Stimulated activated CD8-positive, alpha-beta memory T cell treated with anti-CD3 and anti-CD28 coated beads, Interleukin-7, amount 100 ng/mL, for 1 hour (primary cell): ENCODE results near the gene KIAA0825.
"Not testable (repeated sequence)": the region's sequence is repeated elsewhere in the genome, so short reads cannot be mapped to it uniquely, and the experiment has no call there.

Source experiments
- DNase-seq, 2 donors: peaks; one replicate each; pipeline ENCODE4 v3.0.0-alpha.2; 2020; ENCODE audit warnings: low read depth in 2 of 2

KIAA0825 gene

DNA sequence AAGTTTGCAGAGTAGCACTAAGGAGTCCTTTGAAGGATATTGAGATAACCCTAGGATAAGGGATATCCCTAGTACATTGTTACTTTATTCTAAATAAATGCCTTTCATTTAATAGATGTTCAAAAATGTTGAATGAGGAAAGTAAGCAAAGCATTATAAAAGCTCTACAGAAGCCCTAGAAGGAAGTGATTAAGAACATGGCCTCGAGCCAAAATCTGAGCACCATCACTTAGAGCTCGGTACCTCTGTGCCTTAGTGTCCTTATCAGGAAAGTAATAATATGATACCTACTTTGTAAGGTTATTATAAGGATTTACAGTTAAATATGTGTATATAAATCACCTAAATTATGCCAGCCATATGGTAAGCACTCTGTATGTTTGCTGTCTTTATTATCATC, 242.6 kb downstream of the KIAA0825 start:
- DNase-seq: no peak

DNA sequence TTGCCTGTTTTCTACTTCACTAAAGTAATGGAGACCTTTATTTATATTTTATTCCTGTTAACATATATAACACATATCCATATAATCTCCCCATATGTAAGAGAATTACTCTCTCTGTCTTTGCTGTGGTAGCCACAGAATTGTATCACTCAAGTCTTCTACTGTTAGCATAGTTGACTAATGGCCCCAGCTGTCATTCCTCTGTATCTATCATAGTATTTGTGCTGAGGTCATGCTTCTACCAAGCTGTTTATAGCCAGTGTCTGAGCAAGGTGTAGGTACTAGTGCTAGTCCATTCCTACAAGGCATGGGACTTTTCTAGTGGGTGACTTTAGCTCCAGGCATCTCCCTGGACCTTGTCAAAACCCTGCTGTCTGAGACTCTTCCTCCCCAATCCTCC, 244.1 kb downstream of the KIAA0825 start:
- no peak for DNase-seq

DNA sequence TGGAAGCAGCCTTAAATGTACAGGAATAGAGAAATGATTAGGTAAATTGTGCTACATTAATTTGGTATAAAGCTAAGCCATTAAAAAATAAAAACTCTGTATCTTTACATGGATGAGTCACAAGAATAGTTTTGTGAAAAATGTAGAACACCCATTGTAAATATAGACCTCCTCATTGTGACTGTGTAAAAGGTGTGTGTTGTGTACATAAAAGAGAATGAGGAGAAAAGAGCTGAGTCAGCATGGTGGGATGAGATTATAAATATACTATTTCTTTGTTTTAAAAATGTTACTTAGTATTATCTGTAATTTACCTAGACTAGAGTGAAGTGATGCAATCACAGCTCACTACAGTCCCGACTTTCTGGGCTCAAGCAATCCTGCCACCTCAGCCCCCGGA, 250.5 kb downstream of the KIAA0825 start:
- DNase-seq: no peak

DNA sequence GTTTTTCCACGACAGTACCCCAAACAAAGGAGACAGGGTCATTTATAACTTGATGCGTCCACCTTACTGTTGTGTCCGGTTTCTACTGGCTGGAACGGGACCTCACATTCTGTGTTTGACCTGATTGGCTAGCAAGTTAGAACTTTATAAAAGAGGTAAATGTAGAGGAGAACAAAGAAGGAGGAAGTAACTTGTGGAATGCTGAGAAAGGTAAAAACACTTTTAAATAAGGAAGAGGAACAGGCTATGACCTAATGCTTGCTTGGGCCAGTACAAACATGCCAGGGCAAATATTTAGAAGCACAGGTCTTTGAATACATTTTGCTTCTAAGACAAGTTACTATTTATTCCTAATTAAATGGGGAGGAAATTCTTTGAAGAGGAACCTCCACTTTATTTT, 251.6 kb downstream of the KIAA0825 start:
- no peak for DNase-seq

DNA sequence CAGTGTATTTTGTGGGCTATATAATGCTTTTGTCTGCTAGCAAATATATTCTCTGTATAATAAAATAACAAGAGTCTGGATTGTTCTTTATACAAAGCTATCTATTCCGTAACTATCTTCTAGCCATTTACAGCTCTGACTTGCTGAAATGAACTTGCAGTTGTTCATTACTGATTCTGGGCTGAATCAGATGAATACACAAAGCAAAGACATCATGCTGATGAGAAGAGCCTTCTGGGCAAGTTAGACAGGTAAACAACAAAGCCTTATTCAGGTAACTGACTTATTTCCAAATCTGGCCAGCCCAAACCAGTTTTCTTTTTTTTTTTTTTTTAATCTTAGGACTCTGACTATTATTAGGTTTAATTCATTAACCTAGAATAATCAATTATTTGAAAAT, 255.5 kb downstream of the KIAA0825 start:
- no peak for DNase-seq

DNA sequence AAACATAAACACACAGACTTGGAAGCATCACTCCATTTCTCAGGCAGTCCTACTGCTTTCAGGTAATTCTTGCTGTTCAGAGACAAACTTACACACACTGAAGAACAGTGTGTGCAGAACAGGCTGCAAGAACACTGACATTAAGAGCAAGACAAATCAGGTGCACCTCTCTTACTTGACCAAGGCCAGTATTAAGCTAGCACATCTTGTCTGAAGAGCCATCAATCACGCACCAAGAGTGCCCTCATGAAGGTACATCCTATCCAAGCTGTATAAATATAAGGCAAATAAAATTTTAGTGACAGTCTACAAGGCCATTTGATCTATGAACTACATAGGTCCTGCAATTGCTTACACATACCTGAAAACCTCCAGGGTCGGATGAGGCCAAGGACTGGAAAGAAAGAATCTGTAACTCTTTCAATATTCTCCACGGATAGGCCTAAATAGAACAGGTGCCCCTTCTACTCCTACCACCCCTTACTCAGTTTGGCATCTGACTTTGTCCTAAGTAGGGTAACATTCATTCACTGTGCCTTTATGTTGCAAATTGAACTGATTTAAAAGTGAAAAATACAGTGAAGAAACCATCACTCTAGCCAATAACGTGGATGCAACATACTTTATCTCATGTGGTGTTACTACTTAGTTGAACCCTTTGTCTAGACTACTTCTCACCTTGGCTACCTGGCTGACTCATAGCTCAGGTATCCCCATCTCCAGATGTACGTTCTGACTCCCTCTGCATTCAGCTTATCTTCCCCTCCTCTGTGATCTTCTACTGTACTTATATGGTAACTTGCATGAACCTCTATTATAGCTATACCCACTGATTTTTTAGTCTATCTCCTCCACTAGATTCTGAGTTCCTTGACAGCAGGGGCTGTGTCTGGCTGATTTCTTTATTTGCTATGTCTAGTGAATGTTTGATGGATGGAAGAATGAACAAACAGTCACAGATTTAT, 256.3 kb downstream of the KIAA0825 start:
- DNase-seq: no peak

DNA sequence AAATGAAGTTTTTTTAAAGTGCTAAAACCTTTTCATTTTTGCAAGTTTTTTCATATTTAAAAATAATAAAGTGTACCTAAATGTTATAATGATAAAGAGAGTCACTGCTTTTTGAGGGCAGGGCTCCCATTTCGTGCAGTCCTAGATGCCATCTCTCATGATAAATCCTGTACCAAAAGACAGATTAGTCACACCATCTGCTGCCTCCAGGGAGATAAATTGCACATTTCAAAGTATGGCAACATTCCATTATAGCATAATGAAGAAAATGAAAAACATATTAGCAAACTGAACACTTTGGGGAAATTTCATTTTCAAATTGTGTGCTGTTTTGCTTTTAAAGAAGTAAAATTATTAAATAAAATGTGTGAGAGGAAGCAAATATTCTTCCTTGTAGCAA, 257.2 kb downstream of the KIAA0825 start:
- DNase-seq: no peak

DNA sequence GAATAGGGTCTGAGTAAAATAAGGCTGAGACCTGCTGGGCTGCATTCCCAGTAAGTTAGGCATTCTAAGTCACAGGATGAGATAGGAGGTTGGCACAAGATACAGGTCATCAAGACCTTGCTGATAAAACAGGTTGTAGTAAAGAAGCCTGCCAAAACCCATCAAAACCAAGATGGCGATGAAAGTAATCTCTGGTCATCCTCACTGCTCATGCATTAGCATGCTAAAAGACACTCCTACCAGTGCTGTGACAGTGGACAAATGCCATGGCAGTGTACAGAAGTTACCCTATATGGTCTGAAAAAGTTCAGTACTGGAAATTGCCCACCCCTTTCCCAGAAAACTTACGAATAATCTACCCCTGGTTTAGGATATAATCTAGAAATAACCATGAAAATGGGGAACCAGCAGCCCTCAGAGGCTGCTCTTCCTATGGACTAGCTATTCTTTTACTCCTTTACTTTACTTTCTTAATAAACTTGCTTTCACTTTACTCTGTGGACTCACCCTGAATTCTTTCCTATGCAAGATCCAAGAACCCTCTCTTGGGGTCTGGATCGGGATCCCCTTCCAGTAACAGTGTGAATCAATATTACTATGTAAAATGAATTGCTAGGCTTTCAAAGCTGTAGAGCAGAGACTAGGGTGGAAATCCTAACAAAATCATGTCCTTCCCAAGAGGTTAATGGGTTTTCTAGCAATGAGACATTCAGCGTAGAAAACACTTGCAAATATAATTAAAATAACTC, 257.8 kb downstream of the KIAA0825 start:
- DNase-seq: no peak

DNA sequence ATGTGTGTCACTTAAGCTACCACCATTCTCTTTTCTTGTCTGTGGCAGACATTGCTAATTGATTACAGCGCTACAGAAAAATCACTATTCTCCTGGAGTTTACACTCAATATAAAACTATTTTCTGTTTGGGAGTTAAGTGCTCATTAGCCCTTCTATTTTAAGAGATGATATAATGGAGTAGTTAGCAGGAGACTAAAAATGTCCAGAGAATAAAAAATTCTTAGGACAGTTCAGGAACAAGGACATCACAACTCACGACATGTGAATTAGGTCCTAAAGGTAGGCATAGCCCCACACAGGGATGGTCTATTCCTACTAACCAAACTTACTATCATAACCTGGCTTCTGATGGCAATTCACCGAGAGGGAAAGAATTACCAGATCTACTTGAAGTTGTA, 258.5 kb downstream of the KIAA0825 start:
- no peak for DNase-seq

DNA sequence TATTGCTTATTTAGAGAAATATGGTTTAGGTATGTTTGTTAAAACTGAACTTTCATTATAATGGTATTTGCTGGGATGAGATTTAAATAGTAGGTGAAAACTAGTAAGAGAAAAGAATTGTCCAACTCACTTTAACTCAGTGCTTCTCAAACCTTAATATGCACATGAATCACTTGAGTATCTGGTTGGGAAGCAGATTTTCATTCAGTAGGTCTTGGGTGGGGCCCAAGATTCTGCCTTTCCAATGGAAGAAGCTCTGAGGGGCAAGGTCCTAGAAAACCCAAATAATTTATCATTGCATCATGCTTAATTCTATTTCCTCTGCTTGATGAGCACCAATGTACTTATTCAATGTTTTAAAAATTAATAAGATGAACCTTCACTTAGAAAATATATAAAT, 262.6 kb downstream of the KIAA0825 start:
- no peak for DNase-seq

DNA sequence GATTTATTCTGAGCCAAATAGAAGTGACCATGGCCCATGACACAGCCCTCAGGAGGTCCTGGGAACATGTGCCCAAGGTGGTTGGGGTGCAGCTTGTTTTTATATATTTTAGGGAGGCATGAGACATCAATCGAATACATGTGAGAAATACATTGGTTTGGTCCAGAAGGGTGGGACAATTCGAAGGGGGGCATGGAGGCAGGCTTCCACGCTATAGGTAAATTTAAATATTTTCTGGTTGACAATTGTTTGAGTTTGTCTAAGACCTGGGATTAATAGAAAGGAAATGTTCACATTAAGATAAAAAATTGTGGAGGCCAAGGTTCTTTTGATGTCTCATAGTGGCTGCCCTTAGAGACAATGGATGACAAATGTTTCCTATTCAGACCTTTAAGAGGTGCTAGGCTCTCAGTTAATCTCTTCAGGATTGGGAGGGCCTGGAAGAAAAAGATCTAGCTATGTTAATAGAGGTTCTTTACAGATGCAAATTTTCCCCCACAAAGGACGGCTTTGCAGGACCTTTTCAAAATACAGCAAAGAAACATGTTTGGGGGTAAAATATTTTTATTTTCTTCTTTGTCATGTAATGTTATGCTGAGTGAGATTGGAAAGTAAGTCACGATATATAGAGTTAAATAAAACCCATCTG, 263.4 kb downstream of the KIAA0825 start:
- not testable (repeated sequence) for DNase-seq

DNA sequence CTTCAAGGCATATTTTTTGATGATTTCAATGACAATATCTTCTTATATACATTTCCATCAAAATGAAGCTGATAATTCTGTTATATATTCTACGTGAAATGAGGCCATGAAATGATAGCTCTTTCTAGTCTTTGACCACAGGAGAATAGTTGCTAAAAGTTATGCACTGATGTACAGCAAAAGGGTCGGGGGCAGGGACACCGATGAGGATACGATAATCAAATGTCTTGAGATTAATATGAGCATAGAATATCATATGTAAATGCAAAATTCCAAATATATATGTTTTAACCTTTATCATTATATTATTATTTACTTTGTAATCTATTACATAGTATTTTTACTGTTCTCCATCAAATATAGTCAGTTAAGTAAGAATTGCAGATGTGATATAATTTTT, 264.8 kb downstream of the KIAA0825 start:
- DNase-seq: no peak

DNA sequence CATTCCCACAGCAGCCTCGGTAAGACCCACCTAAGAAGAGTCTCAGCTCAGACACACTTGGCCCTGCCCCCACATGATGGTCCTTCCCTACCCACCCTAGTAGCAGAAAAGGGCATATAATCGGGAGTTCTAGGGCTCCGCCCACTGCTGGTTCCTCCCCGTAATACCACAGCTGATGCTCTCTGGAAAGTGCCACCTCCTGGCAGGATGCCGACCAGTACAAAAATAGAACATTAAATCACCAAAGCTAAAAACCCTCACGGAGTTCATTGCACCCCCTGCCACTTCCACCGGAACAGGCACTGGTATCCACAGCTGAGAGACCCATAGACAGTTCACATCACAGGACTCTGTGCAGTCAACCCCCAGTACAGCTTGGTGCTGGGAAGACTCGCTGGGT, 271.3 kb downstream of the KIAA0825 start:
- no peak for DNase-seq

DNA sequence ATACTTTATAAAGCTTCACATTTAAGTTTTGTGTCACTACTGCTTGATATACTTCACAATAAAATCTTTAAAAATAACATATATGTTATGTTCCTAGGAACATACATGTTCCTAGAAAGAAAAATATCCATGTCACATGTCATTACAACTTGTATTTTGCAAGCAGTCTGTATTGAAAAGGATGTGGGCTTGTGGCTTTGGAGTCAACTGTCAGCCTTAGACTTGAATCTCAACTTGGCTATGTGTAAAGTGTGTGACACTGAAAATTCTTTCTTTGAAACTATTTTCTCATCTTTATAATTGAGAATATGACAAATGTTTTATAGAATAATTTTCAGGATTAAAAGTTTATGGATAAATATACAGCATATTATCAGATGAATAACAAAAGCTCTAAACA, 273.1 kb downstream of the KIAA0825 start:
- no peak for DNase-seq

DNA sequence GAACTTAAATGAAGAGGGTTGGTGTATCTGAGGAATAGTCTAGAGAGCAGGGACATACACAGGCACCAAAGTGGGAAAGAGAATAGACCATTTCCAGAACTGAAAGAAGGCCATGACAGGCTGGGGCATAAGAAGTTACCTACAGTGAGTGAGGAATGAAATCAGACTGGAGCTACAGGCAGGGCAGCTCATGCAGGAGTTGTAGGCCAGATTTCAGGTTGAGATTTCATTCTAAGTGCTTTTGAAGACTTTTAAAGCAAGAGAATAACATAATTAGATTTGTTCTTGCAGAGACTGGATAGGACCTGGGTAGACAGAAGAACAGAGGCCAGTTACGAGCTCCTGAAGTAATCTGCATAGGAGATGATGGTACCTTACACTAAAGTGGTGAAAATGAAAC, 280.8 kb downstream of the KIAA0825 start:
- no peak for DNase-seq

DNA sequence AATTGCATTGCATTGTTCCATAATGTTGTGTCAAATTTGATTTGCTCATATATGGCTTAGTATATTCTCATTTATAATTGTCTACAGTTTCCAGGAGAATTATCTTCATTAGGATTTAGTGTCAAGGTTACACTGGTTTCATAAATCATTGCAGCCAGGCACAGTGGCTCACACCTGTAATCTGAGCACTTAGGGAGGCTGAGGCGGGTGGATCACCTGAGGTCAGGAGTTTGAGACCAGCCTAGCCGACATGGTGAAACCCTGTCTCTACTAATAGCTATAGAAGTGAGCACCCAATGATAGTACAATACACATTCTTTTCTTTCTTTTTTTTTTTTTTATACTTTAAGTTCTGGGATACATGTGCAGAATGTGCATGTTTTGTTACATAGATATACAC, 282.5 kb downstream of the KIAA0825 start:
- DNase-seq: no peak

DNA sequence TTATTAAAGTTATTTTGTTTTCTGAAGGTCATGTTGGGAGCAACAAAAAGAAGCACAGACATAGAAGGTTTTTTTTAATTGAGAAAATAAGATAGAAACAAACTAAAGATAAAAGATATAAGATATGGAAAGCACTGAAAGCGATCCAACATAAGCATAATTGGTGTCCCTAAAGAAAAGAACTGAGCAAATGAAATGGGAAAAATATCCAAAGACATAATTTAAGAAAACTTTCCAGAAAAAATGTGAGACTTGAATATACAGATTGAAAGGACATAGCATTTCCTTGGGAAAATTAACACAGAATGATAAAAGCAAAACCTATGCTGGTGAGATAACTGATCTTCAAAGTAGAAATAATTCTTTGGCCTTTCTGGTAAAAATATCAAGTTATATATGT, 289.3 kb downstream of the KIAA0825 start:
- DNase-seq: no peak

DNA sequence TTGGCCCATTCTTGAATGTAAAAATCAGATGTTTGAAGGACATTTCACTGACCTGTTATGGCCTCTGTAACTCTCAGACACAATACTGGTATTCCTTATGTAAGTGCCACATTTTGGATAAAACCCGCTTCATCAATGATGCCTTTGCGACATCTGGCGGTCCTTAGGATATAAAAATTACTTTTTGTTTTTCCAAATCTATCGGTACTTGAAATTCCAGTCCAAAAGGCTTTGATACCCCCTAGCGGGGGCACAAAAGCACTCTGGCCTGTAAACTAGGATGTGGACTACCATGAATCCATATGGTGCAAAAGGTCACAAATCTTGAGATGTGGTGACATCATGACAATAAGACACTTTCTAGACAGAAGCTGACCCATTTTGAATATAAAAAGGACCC, 291.8 kb downstream of the KIAA0825 start:
- no peak for DNase-seq

DNA sequence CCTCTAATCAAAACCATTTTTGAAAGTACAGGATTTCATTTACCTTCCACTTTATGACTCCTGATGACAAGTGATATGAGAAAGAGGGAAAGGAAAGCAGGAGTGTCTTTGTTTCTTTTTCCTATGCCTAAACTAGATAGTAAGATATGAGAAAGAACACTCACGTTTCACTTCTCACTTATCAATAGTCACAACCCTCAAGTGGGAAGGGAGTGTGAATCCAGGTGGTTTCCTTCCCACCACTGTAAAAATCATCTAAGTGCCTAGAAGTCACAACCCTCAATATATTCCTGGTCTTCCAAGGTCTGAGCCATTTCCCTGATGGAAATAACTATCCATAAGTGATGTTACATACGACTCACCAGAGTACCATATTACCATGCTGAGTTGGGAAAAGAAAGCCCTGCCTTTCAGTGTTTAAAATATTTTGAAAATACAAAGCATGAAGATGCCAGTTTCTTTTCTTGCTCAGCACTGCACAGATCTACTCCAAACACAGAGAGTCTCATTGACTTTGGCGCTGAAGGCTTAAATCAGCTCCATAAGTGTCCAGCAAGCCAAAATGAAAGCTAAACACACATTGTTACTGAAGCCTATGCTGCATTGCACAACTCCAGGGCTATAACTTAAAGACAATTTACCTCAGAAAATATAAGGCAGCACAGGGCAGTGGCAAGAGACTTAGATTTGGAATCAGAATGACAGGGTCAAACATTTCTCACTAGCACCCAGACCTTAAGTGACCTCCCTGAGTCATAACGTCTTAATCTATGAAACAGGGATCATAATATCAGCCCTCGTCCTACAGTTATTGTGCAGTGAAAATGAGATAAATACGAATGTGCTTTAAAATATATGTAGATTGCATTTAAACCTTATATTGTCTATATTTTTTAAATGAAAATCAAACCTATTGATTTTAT, 301.2 kb downstream of the KIAA0825 start:
- no peak for DNase-seq

DNA sequence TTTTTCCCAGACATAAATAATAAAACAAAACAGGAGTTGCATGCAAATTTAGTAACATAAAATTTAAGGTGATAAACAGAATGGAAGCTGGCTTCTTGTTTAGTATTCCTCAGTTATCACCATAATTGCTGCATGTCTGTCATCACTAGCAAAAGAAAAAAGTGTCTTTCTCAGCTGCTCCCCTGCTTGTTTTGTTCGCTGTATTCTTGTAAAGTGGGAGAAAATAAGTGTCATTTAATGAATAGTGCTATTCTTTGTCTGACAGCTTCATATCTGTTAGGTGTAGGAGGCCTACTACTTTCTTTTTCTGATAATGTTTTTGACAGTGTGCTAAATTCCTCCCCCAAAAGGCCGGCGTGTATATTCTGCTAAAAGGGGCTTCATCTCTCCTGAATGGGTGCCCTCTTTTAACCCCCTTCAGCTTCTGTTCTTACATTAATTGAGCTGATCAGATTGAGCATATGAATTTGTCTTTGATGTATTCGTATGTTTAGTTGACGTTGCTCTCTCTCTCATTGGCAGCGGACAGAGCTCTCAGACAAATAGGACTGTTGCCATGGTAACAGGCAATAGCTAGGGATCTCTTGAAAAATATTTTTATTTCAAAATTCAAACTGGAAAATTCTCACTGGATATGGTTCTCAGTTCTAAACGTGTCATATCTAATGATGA, 303.8 kb downstream of the KIAA0825 start:
- DNase-seq: no peak

DNA sequence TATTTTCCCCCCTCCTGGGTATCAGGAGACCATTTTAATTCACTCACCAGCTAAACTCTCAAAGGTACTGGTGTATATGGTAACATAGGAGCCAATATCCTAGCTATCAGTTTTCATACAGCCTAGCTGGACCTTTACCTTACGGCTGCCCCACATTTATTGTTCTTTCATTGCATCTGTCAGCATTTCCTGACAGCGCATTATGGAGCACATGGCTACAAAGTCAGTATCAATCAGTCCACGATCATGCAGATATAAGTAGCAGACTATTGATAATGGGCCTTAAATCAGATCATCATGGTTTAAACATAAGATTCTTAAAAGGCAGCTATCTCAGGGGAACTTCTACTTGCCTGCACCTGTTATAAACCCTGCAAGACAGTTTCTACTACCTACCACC, 304.7 kb downstream of the KIAA0825 start:
- DNase-seq: no peak
